ENCODE data around the gene RNF26.

Gene RNF26

GRCh38 chr11:119336744-119337469 lies 2.6 kb downstream of the RNF26 start:
- DNase-seq (ENCODE audit: low read depth): no peak

- peak; percentile 90 for DNase-seq (ENCODE audit: low read depth)
These were observed 3.4 kb downstream of the RNF26 start for GRCh38 chr11:119337581-119338317.

- no peak for DNase-seq (ENCODE audit: low read depth)
These were observed 4.1 kb downstream of the RNF26 start for GRCh38 chr11:119338318-119338890.

GRCh38 chr11:119338965-119339588 lies 4.8 kb downstream of the RNF26 start:
- no peak for DNase-seq (ENCODE audit: low read depth)

- DNase-seq (ENCODE audit: low read depth): peak; percentile 40
These were observed 5.4 kb downstream of the RNF26 start for GRCh38 chr11:119339589-119340334.

GRCh38 chr11:119340335-119341221 lies 6.3 kb downstream of the RNF26 start, which contains the start of gene C1QTNF5:
Gene C1QTNF5, minus strand, starts transcription at chr11:119340883. Its CDS starts 486 bp downstream, at chr11:119340397.
- DNase-seq (ENCODE audit: low read depth): peak; percentile 61

- DNase-seq (ENCODE audit: low read depth): no peak
These were observed 7.1 kb downstream of the RNF26 start for GRCh38 chr11:119341222-119342022.

GRCh38 chr11:119342023-119342300 lies 7.6 kb downstream of the RNF26 start:
- no peak for DNase-seq (ENCODE audit: low read depth)

GRCh38 chr11:119342362-119343130 lies 8.2 kb downstream of the RNF26 start:
- DNase-seq (ENCODE audit: low read depth): no peak

- no peak for DNase-seq (ENCODE audit: low read depth)
These were observed 9.4 kb downstream of the RNF26 start for GRCh38 chr11:119343726-119344125.

- DNase-seq (ENCODE audit: low read depth): no peak
These were observed 10.1 kb downstream of the RNF26 start for GRCh38 chr11:119344291-119345010.

- no peak for DNase-seq (ENCODE audit: low read depth)
These were observed 11.4 kb downstream of the RNF26 start for GRCh38 chr11:119345685-119346084.

GRCh38 chr11:119346605-119347004 lies 12.3 kb downstream of the RNF26 start, which contains the start of gene MFRP:
Gene MFRP, minus strand, starts transcription at chr11:119346705. Its CDS starts 192 bp downstream, at chr11:119346513.
- no peak for DNase-seq (ENCODE audit: low read depth)

- no peak for DNase-seq (ENCODE audit: low read depth)
These were observed 12.9 kb downstream of the RNF26 start for GRCh38 chr11:119347242-119347641.

- DNase-seq (ENCODE audit: low read depth): no peak
These were observed 13.7 kb downstream of the RNF26 start for GRCh38 chr11:119347940-119348605.

GRCh38 chr11:119350302-119350701 lies 16.0 kb downstream of the RNF26 start:
- DNase-seq (ENCODE audit: low read depth): no peak

GRCh38 chr11:119351232-119351631 lies 16.9 kb downstream of the RNF26 start:
- DNase-seq (ENCODE audit: low read depth): no peak

GRCh38 chr11:119352857-119353260 lies 18.5 kb downstream of the RNF26 start:
- peak; percentile 88 for DNase-seq (ENCODE audit: low read depth)
